ENCODE results near the gene FKBP9.

DNA sequence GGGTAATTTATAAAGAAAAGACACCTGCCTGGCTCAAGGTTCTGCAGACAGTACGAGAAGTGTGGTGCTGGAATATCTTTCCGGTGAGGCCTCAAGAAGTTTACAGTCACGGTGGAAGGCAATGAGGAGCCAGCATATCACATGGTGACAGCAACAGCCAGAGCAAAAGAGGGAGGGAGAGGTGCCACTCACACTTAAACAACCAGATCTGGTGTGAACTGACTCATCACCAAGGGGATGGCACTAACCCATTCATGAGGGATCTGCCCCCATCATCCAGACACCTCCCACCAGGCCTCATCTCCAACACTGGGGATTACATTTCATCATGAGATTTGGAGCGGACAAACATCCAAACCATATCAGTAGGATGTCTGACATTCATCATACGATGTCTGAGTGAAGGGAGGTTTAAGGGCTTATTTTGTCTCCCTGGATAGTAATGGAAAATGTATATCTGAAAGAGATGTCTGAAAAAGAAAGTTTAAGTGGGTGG, 42.2 kb upstream of the FKBP9 start:
- TF ChIP-seq, protein P1, sequence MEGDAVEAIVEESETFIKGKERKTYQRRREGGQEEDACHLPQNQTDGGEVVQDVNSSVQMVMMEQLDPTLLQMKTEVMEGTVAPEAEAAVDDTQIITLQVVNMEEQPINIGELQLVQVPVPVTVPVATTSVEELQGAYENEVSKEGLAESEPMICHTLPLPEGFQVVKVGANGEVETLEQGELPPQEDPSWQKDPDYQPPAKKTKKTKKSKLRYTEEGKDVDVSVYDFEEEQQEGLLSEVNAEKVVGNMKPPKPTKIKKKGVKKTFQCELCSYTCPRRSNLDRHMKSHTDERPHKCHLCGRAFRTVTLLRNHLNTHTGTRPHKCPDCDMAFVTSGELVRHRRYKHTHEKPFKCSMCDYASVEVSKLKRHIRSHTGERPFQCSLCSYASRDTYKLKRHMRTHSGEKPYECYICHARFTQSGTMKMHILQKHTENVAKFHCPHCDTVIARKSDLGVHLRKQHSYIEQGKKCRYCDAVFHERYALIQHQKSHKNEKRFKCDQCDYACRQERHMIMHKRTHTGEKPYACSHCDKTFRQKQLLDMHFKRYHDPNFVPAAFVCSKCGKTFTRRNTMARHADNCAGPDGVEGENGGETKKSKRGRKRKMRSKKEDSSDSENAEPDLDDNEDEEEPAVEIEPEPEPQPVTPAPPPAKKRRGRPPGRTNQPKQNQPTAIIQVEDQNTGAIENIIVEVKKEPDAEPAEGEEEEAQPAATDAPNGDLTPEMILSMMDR (IDR thresholded peaks at IDR 0.05), result no peak
- TF ChIP-seq TCF7 (CRISPR knock-in tag; IDR thresholded peaks at IDR 0.05; ENCODE audit: low read depth), result no peak
- no peak for TF ChIP-seq ATF1 (CRISPR knock-in tag; IDR thresholded peaks at IDR 0.05)
- TF ChIP-seq ESRRA (CRISPR knock-in tag; IDR thresholded peaks at IDR 0.05; ENCODE audit: borderline replicate concordance), result no peak
- TF ChIP-seq RELA (CRISPR knock-in tag; IDR thresholded peaks at IDR 0.05; ENCODE audit: borderline replicate concordance), result no peak
- TF ChIP-seq, protein P2, sequence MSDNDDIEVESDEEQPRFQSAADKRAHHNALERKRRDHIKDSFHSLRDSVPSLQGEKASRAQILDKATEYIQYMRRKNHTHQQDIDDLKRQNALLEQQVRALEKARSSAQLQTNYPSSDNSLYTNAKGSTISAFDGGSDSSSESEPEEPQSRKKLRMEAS (CRISPR knock-in tag; IDR thresholded peaks at IDR 0.05), result no peak
- TF ChIP-seq ZBTB21 (CRISPR knock-in tag; IDR thresholded peaks at IDR 0.05; ENCODE audit: borderline replicate concordance), result no peak
- TF ChIP-seq, protein P3, sequence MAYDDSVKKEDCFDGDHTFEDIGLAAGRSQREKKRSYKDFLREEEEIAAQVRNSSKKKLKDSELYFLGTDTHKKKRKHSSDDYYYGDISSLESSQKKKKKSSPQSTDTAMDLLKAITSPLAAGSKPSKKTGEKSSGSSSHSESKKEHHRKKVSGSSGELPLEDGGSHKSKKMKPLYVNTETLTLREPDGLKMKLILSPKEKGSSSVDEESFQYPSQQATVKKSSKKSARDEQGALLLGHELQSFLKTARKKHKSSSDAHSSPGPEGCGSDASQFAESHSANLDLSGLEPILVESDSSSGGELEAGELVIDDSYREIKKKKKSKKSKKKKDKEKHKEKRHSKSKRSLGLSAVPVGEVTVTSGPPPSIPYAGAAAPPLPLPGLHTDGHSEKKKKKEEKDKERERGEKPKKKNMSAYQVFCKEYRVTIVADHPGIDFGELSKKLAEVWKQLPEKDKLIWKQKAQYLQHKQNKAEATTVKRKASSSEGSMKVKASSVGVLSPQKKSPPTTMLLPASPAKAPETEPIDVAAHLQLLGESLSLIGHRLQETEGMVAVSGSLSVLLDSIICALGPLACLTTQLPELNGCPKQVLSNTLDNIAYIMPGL (CRISPR knock-in tag; IDR thresholded peaks at IDR 0.05), result no peak
- TF ChIP-seq ZNF671 (CRISPR knock-in tag; IDR thresholded peaks at IDR 0.05), result no peak
- TF ChIP-seq SMAD3 (CRISPR knock-in tag; IDR thresholded peaks at IDR 0.05; ENCODE audit: borderline replicate concordance), result no peak
- no peak for TF ChIP-seq FOXP1 (CRISPR knock-in tag; IDR thresholded peaks at IDR 0.05; ENCODE audit: borderline replicate concordance)
- TF ChIP-seq RORB (CRISPR knock-in tag; IDR thresholded peaks at IDR 0.05), result no peak

All from WTC11 (cell line).